ENCODE results near the gene FAM227B. TPM values are rescaled to one million over a fixed set of nuclear protein-coding genes. Genes with fewer than 3 reads are reported as not detected.

FAM227B gene
- total RNA-seq, 4 donors from 2014 or later, result 3.3 to 9.2 (median 6.6) TPM

- WGBS, 2 donors (ENCODE audit: low coverage in 1 of 2), result 79% methylated on average over 1 of the region's 1 CpG; no CpG with 5 or more reads in 1 of the 2 donors
- no peaks in the 10 kb centered on the region for H3K9me3 ChIP-seq
- no peaks in the 10 kb centered on the region for H3K4me1 ChIP-seq
- no peak for DNase-seq
- H3K27me3 ChIP-seq, result no peaks in the 10 kb centered on the region
- H3K4me3 ChIP-seq, result no peak overlapping the region
- intact Hi-C loops (cut with DNase I; ENCODE audit: low total_unique reads), result no loop called here
- TF ChIP-seq CTCF (IDR thresholded peaks at IDR 0.05) (no peak), POLR2A (IDR thresholded peaks at IDR 0.05) (no peak)
- H3K36me3 ChIP-seq, result no peaks in the 10 kb centered on the region
- in situ Hi-C loops (cut with MboI; ENCODE audit: low pct_ligation_motif_present in 1 of 4, low pct_unique_long_range_greater_than_20kb in 1 of 4, low sequenced_read_pairs in 3 of 4), result no loop called here
- H3K27ac ChIP-seq, result no peak overlapping the region
These were observed 47.2 kb downstream of the FAM227B start for GRCh38 chr15:49573421-49573820.

- 90 to 94% methylated on average over 1 of the region's 1 CpG for WGBS, 2 donors (ENCODE audit: low coverage in 1 of 2)
- Histone ChIP-seq H3K27me3 (no peaks in the 10 kb centered on the region), H3K27ac (no peak overlapping the region), H3K9me3 (no peaks in the 10 kb centered on the region), H3K36me3 (no peaks in the 10 kb centered on the region), H3K4me3 (no peak overlapping the region), H3K4me1 (no peaks in the 10 kb centered on the region)
- intact Hi-C loops (cut with DNase I; ENCODE audit: low total_unique reads), result no loop called here
- no peak for TF ChIP-seq EP300 (IDR thresholded peaks at IDR 0.05; ENCODE audit: low read depth)
- TF ChIP-seq POLR2A (IDR thresholded peaks at IDR 0.05), result no peak
- no peak for TF ChIP-seq CTCF (IDR thresholded peaks at IDR 0.05)
- TF ChIP-seq POLR2AphosphoS5 (IDR thresholded peaks at IDR 0.05), result no peak
- DNase-seq, result no peak
- in situ Hi-C loops (cut with MboI; ENCODE audit: low pct_ligation_motif_present in 1 of 4, low pct_unique_long_range_greater_than_20kb in 1 of 4, low sequenced_read_pairs in 3 of 4), result no loop called here
These were observed 49.9 kb downstream of the FAM227B start for GRCh38 chr15:49570672-49571071.

GRCh38 chr15:49570174-49570573 is 50.4 kb downstream of the FAM227B start:
- in situ Hi-C loops (cut with MboI; ENCODE audit: low pct_ligation_motif_present in 1 of 4, low pct_unique_long_range_greater_than_20kb in 1 of 4, low sequenced_read_pairs in 3 of 4), result no loop called here
- 43 to 73% methylated on average over 1 of the region's 1 CpG for whole genome bisulfite sequencing, 2 donors (ENCODE audit: low coverage in 1 of 2)
- H3K4me3 ChIP-seq, result no peak overlapping the region

GRCh38 chr15:49560045-49560444 is 60.6 kb downstream of the FAM227B start:
- no peak overlapping the region for H3K4me3 ChIP-seq
- intact Hi-C loops (cut with DNase I; ENCODE audit: low total_unique reads) (no loop called here), in situ Hi-C loops (cut with MboI; ENCODE audit: low pct_ligation_motif_present in 1 of 4, low pct_unique_long_range_greater_than_20kb in 1 of 4, low sequenced_read_pairs in 3 of 4) (no loop called here)
- H3K27me3 ChIP-seq, result no peaks in the 10 kb centered on the region
- TF ChIP-seq POLR2A (IDR thresholded peaks at IDR 0.05), result no peak
- no peak for TF ChIP-seq EP300 (IDR thresholded peaks at IDR 0.05; ENCODE audit: low read depth)
- no peak for TF ChIP-seq POLR2AphosphoS5 (IDR thresholded peaks at IDR 0.05)
- no peak for TF ChIP-seq CTCF (IDR thresholded peaks at IDR 0.05)
- no peak overlapping the region for H3K27ac ChIP-seq
- H3K36me3 ChIP-seq, result no peaks in the 10 kb centered on the region
- H3K4me1 ChIP-seq, result no peaks in the 10 kb centered on the region
- peaks cover 16 to 23% of the 10 kb centered on the region in 2 donors for H3K9me3 ChIP-seq
- no peak for DNase-seq

More at GRCh38 chr15:49570174-49570573, 50.4 kb downstream of the FAM227B start:
- H3K36me3 ChIP-seq, result no peaks in the 10 kb centered on the region
- no peaks in the 10 kb centered on the region for H3K9me3 ChIP-seq
- intact Hi-C loops (cut with DNase I; ENCODE audit: low total_unique reads), result no loop called here
- no peak for TF ChIP-seq POLR2AphosphoS5 (IDR thresholded peaks at IDR 0.05)
- no peak for TF ChIP-seq CTCF (IDR thresholded peaks at IDR 0.05)
- no peak for TF ChIP-seq EP300 (IDR thresholded peaks at IDR 0.05; ENCODE audit: low read depth)
- no peak for TF ChIP-seq POLR2A (IDR thresholded peaks at IDR 0.05)
- H3K4me1 ChIP-seq, result no peaks in the 10 kb centered on the region
- H3K27me3 ChIP-seq, result no peaks in the 10 kb centered on the region
- no peak overlapping the region for H3K27ac ChIP-seq
- DNase-seq, result no peak
